NAMALWA (cell line): Measurements from ENCODE around the gene TEK.
"Not testable (repeated sequence)": the region's sequence is repeated elsewhere in the genome, so short reads cannot be mapped to it uniquely, and the experiment has no call there.

Experiments used
- DNase-seq: peaks from one replicate; pipeline ENCODE4 v3.0.0-alpha.2; 2015; ENCODE audit warnings: low spot score

The TEK gene

GRCh38 chr9:27108981-27109541, at the start of gene TEK:
Gene TEK (plus strand): TSS chr9:27109225. CDS start chr9:27109591, 366 bp downstream.
- DNase-seq = no peak

GRCh38 chr9:27059412-27059811, 49.6 kb upstream of the TEK start:
- no peak for DNase-seq

GRCh38 chr9:27059907-27060306, 49.1 kb upstream of the TEK start:
- DNase-seq = no peak

- DNase-seq = no peak
Measured at GRCh38 chr9:27065288-27065687, 43.7 kb upstream of the TEK start.

GRCh38 chr9:27073841-27074728, 34.9 kb upstream of the TEK start:
- no peak for DNase-seq

GRCh38 chr9:27078685-27079084, 30.3 kb upstream of the TEK start:
- no peak for DNase-seq

GRCh38 chr9:27085456-27085855, 23.6 kb upstream of the TEK start:
- DNase-seq = no peak

GRCh38 chr9:27086818-27087680, 22.0 kb upstream of the TEK start:
- DNase-seq = no peak

GRCh38 chr9:27088981-27089380, 20.0 kb upstream of the TEK start:
- DNase-seq = no peak

- no peak for DNase-seq
Measured at GRCh38 chr9:27089706-27090105, 19.3 kb upstream of the TEK start.

- DNase-seq = no peak
Measured at GRCh38 chr9:27090231-27090630, 18.8 kb upstream of the TEK start.

- DNase-seq = no peak
Measured at GRCh38 chr9:27090711-27091110, 18.3 kb upstream of the TEK start.

GRCh38 chr9:27092496-27092895, 16.5 kb upstream of the TEK start:
- not testable (repeated sequence) for DNase-seq

- not testable (repeated sequence) for DNase-seq
Measured at GRCh38 chr9:27093384-27094067, 15.5 kb upstream of the TEK start.

- DNase-seq = no peak
Measured at GRCh38 chr9:27094640-27095298, 14.3 kb upstream of the TEK start.

GRCh38 chr9:27107241-27107640, 1.8 kb upstream of the TEK start:
- no peak for DNase-seq

- no peak for DNase-seq
Measured at GRCh38 chr9:27109621-27110020, 596 bp downstream of the TEK start.

- no peak for DNase-seq
Measured at GRCh38 chr9:27110181-27110580, 1.2 kb downstream of the TEK start.

GRCh38 chr9:27112235-27112634, 3.2 kb downstream of the TEK start:
- DNase-seq = no peak

- DNase-seq = no peak
Measured at GRCh38 chr9:27117489-27118135, 8.6 kb downstream of the TEK start.

GRCh38 chr9:27118916-27119315, 9.9 kb downstream of the TEK start:
- no peak for DNase-seq
